GM21381 (cell line): Measurements from ENCODE around the gene DNAL4.

Source experiments
- ATAC-seq: cut with Tn5 transposase; IDR thresholded peaks from one replicate; pipeline ENCODE4 v1.9.1; 2021; ENCODE audit warnings: mild to moderate bottlenecking, moderate library complexity; ENCODE audit not compliant: unreplicated experiment

Gene DNAL4

GRCh38 chr22:38793721-38794466 is at the start of gene DNAL4:
TSS of gene DNAL4 (minus strand) at chr22:38794143. CDS start at chr22:38782731, 11,412 bp downstream.
- peak; percentile 98 for ATAC-seq

GRCh38 chr22:38843201-38843656 is 49.3 kb upstream of the DNAL4 start:
- no peak for ATAC-seq

GRCh38 chr22:38842512-38843200 is 48.7 kb upstream of the DNAL4 start:
- ATAC-seq = no peak

GRCh38 chr22:38841635-38842034 is 47.7 kb upstream of the DNAL4 start:
- ATAC-seq = no peak

- ATAC-seq = no peak
Observed at GRCh38 chr22:38841211-38841610, 47.3 kb upstream of the DNAL4 start.

GRCh38 chr22:38840129-38840528 is 46.2 kb upstream of the DNAL4 start:
- ATAC-seq = no peak

- ATAC-seq = no peak
Observed at GRCh38 chr22:38839686-38840085, 45.7 kb upstream of the DNAL4 start.

GRCh38 chr22:38837414-38837928 is 43.5 kb upstream of the DNAL4 start:
- ATAC-seq = no peak

GRCh38 chr22:38835888-38836301 is 42.0 kb upstream of the DNAL4 start:
- no peak for ATAC-seq

- no peak for ATAC-seq
Observed at GRCh38 chr22:38834991-38835390, 41.0 kb upstream of the DNAL4 start.

- ATAC-seq = no peak
Observed at GRCh38 chr22:38834215-38834953, 40.4 kb upstream of the DNAL4 start.

- no peak for ATAC-seq
Observed at GRCh38 chr22:38833061-38833460, 39.1 kb upstream of the DNAL4 start.

- ATAC-seq = no peak
Observed at GRCh38 chr22:38832005-38832978, 38.3 kb upstream of the DNAL4 start.

GRCh38 chr22:38831166-38831945 is 37.4 kb upstream of the DNAL4 start:
- ATAC-seq = no peak

GRCh38 chr22:38830845-38831108 is 36.8 kb upstream of the DNAL4 start:
- no peak for ATAC-seq

GRCh38 chr22:38830026-38830844 is 36.3 kb upstream of the DNAL4 start:
- no peak for ATAC-seq

- ATAC-seq = no peak
Observed at GRCh38 chr22:38829485-38829884, 35.5 kb upstream of the DNAL4 start.

GRCh38 chr22:38828616-38829205 is 34.8 kb upstream of the DNAL4 start:
- ATAC-seq = no peak
